Stimulated activated naive CD8-positive, alpha-beta T cell treated with anti-CD3 and anti-CD28 coated beads, Interleukin-15, amount 100 ng/mL, for 72 hours (primary cell): ENCODE results near the gene AP4E1.

Source experiments
- ATAC-seq: fragments of 150-1000 bp; cut with Tn5 transposase; 2 replicates; pipeline ENCODE4 v1.10.0; 2021; ENCODE audit warnings: mild to moderate bottlenecking, moderate library complexity
- DNase-seq, 2 donors: peaks; one replicate each; pipeline ENCODE4 v3.0.0; 2021 to 2022
- H3K27ac Mint-ChIP-seq, 2 donors: one replicate each; pipeline ENCODE4 v1.8.0; 2022; ENCODE audit warnings: mild to moderate bottlenecking in 2 of 2, mixed read lengths in 2 of 2, moderate library complexity in 2 of 2
- H3K27me3 Mint-ChIP-seq: one replicate; pipeline ENCODE4 v1.8.0; 2022; ENCODE audit warnings: mixed read lengths
- H3K4me1 Mint-ChIP-seq: one replicate; pipeline ENCODE4 v1.8.0; 2022; ENCODE audit warnings: mild to moderate bottlenecking, mixed read lengths
- H3K4me3 Mint-ChIP-seq, 2 donors: one replicate each; pipeline ENCODE4 v1.8.0; 2022; ENCODE audit warnings: mild to moderate bottlenecking in 2 of 2, mixed read lengths in 2 of 2, moderate library complexity in 1 of 2
- H3K9me3 Mint-ChIP-seq, 2 donors: one replicate each; pipeline ENCODE4 v1.8.0; 2022; ENCODE audit warnings: mixed read lengths in 2 of 2

AP4E1 gene

DNA sequence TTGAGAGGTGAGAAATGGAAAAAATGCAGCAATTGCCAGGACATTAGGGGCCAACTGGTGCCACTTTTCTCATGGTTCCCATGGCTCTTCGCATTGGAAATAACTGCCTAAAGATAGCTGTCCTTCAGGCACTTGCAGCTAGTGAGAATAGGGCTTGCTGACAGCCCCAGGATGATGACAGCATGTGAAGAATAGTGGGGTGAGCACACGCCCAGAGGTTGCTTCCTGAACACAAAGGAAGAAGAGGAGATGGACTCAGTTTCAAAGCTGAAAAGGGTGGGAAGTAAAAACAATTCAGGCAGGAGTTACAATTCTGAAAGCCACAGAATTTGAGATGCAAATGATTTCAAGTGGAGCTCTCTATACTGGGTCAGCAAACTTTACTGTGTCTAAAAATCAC, 140.6 kb downstream of the AP4E1 start:
- Mint-ChIP-seq H3K27ac (no peak overlapping the region), H3K27me3 (peaks cover 24% of the 10 kb centered on the region), H3K4me1 (no peaks in the 10 kb centered on the region), H3K9me3 (no peaks in the 10 kb centered on the region), H3K4me3 (no peak overlapping the region)
- DNase-seq (no peak), ATAC-seq (no peak)

- ATAC-seq (no peak), DNase-seq (no peak)
- H3K4me1 Mint-ChIP-seq, result no peaks in the 10 kb centered on the region
- no peak overlapping the region for H3K4me3 Mint-ChIP-seq
- no peaks in the 10 kb centered on the region for H3K9me3 Mint-ChIP-seq
- peaks cover 38% of the 10 kb centered on the region for H3K27me3 Mint-ChIP-seq
- peak overlapping the region in 1 of 2 donors; percentile 77 for H3K27ac Mint-ChIP-seq
Measured at GRCh38 chr15:51051776-51052175, 143.3 kb downstream of the AP4E1 start.

DNA sequence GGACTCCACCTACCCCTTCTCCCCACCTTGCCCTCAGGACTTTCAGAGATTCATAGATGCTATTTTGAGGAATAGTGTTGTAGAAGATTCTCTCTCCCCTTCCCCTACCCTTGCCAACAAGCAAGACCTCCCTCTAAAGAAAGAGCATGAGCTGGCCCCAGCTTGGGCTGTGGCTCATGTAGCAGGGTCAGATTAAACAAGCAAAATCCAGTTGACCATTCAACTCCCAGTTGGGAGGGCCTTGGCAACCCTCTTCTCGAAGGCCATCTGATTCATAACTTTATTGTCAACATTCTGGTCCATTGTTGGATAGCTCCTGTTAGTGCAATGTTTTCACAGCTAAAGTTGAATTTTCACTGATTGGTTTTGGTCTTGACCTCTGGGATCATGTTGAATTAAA, 145.1 kb downstream of the AP4E1 start:
- Mint-ChIP-seq H3K4me3 (no peak overlapping the region), H3K27ac (no peak overlapping the region), H3K9me3 (no peaks in the 10 kb centered on the region), H3K27me3 (peaks cover 47% of the 10 kb centered on the region), H3K4me1 (no peaks in the 10 kb centered on the region)
- no peak for ATAC-seq
- no peak for DNase-seq

DNA sequence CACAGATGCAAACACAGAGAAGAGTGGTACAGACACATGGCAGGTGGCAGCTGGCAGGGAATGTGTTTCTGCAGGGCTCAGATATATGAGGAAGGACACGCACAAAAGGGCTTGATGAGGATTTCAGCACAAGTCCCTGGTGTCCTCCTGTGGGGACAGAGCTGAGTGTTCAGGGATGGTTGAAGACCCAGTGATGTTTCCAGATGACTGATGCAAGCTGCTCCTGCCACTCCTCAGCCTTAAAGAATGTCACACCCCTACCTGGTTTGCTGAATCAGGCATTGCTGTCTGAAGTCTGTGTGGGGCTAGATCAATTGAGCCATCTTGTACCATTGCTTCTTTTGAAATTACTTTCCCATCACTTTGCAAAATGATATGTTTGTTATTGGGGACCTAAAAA, 146.1 kb downstream of the AP4E1 start:
- Mint-ChIP-seq H3K4me1 (no peaks in the 10 kb centered on the region), H3K9me3 (no peaks in the 10 kb centered on the region)
- ATAC-seq, result no peak

More for the DNA sequence above, 146.1 kb downstream of the AP4E1 start:
- DNase-seq, result no peak
- Mint-ChIP-seq H3K4me3 (no peak overlapping the region), H3K27me3 (peaks cover 47% of the 10 kb centered on the region), H3K27ac (no peak overlapping the region)
